Prostate gland (tissue), 2 donors: Measurements from ENCODE around the gene LGI4. TPM values are rescaled to one million over a fixed set of nuclear protein-coding genes. Genes with fewer than 3 reads are reported as not detected.

Source experiments
- DNase-seq: peaks from one replicate; pipeline ENCODE4 v3.0.0-alpha.2; 2019; ENCODE audit warnings: low spot score
- H3K27ac ChIP-seq, 2 donors: fragments of 200-600 bp; sonication (generic); 2 replicates each; pipeline ENCODE4 v1.5.1; 2017 to 2019
- H3K27me3 ChIP-seq: fragments of 200-600 bp; sonication (generic); replicated peaks from 2 replicates; pipeline ENCODE4 v1.5.1; 2019; ENCODE audit not compliant: insufficient read depth
- H3K36me3 ChIP-seq, 2 donors: fragments of 200-600 bp; sonication (generic); 1 replicate in 1 of 2; 2 replicates in 1 of 2; pipeline versions ENCODE4 v1.5.1 to v1.8.1; 2017 to 2019
- H3K4me1 ChIP-seq: fragments of 200-600 bp; sonication (generic); replicated peaks from 2 replicates; pipeline ENCODE4 v1.5.1; 2019
- H3K4me3 ChIP-seq, 2 donors: fragments of 200-600 bp; sonication (generic); 2 replicates each; pipeline ENCODE4 v1.5.1; 2017 to 2019
- H3K9me3 ChIP-seq: fragments of 200-600 bp; sonication (generic); 2 replicates; pipeline ENCODE4 v1.5.1; 2017
- POLR2A ChIP-seq: fragments of 450-650 bp; IDR thresholded peaks from one replicate; pipeline ENCODE4 v1.6.1; 2016; ENCODE audit warnings: antibody characterized with exemption, mild to moderate bottlenecking
- POLR2AphosphoS5 ChIP-seq: sonication (generic); formaldehyde crosslinking; IDR thresholded peaks from one replicate; pipeline ENCODE4 v1.6.1; 2017; ENCODE audit warnings: antibody characterized with exemption
- WGBS: methylation state at CpG from one replicate; pipeline ENCODE4 v1.1.5; 2018; 5-methylcytosine and 5-hydroxymethylcytosine counted together
- intact Hi-C: fragments of 100-400 bp; cut with DNase I; formaldehyde crosslinking; loops from one replicate; pipeline ENCODE4 v1.14.2; 2022
- total RNA-seq, 2 donors: library from RNA; depleted of rRNA; stranded (reverse); fragments of >200 nt; gene quantifications; one replicate each; pipeline ENCODE4 v1.1.0, GENCODE V29; 2016
- TF ChIP-seq, protein P1 (sequence below), 4 experiments: fragments of 200-600 bp in 2 of 4; fragments of 450-650 bp in 2 of 4; sonication (generic) in 2 of 4; IDR thresholded peaks; 1 replicate in 3 of 4; 2 replicates in 1 of 4; pipeline ENCODE4 v1.5.1; 2016 to 2019; ENCODE audit warnings: antibody characterized with exemption in 4 of 4, mild to moderate bottlenecking in 2 of 4, moderate library complexity in 2 of 4

LGI4 gene
- total RNA-seq, 2 donors from 2014 or later = 9.1 to 16.3 TPM

DNA sequence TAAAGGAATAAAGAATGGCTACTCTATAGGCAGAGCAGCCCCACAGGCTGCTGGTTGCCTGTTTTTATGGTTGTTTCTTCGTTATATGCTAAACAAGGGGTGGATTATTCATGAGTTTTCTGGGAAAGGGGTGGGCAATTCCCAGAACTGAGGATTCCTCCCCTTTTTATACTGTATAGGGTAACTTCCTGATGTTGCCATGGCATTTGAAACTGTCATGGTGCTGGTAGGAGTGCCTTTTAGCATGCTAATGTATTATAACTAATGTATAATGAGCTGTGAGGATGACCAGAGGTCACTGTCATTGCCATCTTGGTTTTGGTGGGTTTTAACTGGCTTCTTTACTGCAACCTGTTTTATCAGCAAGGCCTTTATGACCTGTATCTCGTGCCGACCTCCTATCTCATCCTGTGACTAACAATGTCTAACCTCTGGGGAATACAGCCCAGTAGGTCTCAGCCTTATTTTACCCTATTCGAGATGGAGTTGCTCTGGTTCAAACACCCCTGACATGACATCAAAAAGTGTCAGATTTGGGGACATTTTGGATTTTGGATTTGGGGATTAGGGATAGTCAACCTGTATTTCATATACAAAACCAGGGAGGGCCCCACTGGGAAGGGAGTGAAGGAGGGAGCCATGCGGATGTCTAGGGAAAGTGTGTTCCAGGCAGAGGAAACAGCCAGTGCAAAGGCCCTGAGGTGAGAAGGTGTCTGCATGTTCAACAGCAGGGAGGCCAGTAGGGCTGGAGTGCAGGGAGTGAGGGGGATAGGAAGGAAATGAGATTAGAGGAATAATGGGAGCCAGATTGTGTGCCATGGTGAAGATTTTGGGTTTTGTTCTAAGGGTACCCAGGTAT is 30.6 kb upstream of the LGI4 start:
- no peak for TF ChIP-seq POLR2A
- TF ChIP-seq, protein P1, sequence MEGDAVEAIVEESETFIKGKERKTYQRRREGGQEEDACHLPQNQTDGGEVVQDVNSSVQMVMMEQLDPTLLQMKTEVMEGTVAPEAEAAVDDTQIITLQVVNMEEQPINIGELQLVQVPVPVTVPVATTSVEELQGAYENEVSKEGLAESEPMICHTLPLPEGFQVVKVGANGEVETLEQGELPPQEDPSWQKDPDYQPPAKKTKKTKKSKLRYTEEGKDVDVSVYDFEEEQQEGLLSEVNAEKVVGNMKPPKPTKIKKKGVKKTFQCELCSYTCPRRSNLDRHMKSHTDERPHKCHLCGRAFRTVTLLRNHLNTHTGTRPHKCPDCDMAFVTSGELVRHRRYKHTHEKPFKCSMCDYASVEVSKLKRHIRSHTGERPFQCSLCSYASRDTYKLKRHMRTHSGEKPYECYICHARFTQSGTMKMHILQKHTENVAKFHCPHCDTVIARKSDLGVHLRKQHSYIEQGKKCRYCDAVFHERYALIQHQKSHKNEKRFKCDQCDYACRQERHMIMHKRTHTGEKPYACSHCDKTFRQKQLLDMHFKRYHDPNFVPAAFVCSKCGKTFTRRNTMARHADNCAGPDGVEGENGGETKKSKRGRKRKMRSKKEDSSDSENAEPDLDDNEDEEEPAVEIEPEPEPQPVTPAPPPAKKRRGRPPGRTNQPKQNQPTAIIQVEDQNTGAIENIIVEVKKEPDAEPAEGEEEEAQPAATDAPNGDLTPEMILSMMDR (IDR thresholded peaks at IDR 0.05) = no peak
- no peak for TF ChIP-seq POLR2AphosphoS5
- H3K4me3 ChIP-seq = no peak overlapping the region
- no peaks in the 10 kb centered on the region for H3K27me3 ChIP-seq
- no peaks in the 10 kb centered on the region for H3K36me3 ChIP-seq
- no peaks in the 10 kb centered on the region for H3K4me1 ChIP-seq
- H3K27ac ChIP-seq = no peak overlapping the region
- 77% methylated on average over 5 of the region's 5 CpGs for WGBS
- intact Hi-C loops = no loop called here
- no peak for DNase-seq
- H3K9me3 ChIP-seq = no peaks in the 10 kb centered on the region

DNA sequence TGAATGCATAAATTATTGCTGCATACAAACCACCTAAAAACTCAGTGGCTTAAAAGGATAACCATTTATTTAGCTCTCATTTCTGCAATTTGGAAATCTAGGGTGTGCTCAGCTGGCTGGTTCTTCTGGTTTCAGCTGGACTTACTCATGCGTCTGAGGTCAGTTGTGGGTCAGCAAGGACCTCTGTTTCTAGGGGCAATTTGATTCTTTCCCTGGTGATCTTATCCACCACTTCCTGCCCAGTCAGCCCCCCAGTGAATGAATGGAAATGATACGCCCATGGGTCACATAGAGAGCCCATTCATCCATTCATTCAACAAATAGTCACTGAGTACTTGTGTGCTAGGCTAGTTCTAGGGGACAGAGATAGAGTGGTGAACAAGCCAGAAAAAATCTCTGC is 29.6 kb upstream of the LGI4 start:
- TF ChIP-seq, protein P1 (IDR thresholded peaks at IDR 0.05) = no peak
- TF ChIP-seq POLR2AphosphoS5 (no peak), POLR2A (no peak)
- Histone ChIP-seq H3K9me3 (no peaks in the 10 kb centered on the region), H3K36me3 (no peaks in the 10 kb centered on the region), H3K27ac (no peak overlapping the region), H3K4me1 (no peaks in the 10 kb centered on the region), H3K4me3 (no peak overlapping the region), H3K27me3 (no peaks in the 10 kb centered on the region)
- DNase-seq = no peak
- intact Hi-C loops = no loop called here
- WGBS = 87% methylated on average over 2 of the region's 2 CpGs

DNA sequence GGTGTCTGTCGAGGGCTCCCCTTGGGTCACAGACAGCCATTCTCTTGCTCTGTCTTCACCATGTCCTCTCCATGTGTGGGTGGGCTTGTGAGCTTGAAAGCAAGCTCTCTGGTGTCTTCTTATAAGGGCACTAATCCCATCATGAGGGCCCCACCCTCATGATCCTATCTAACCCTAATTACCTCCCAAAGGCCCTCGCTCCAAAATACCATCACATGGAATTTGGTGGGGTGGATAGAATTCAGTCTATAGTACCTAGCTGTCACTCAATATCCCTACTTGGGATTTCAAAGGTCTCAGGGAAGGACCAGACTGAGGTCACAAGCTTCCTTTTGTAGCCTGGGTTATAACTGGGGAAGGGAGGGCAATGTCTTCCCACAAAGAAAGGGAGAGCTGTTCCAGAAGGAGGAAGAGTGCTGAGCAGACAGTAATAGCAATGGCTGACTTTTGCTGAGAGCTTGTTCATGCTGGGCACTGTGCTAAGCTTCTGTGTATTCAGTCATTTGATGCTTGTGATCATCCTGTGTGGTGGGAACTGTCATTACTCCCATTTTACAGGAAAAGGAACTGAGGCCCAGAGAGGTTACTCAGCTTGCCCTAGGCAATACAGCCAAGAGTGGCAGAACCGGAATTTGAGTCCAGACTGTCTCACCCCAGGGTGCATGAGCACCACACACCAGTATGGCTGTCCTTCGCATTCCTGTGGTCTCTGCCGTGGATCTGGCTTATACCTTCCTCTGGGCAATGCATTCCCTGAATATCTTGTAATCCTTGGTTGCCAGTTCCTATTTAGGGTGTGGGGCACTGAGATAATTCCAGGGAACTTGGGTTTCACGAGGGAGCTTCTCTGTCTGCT is 27.8 kb upstream of the LGI4 start:
- Histone ChIP-seq H3K4me1 (no peaks in the 10 kb centered on the region), H3K36me3 (no peaks in the 10 kb centered on the region), H3K9me3 (no peaks in the 10 kb centered on the region), H3K27me3 (no peaks in the 10 kb centered on the region), H3K27ac (no peak overlapping the region), H3K4me3 (no peak overlapping the region)
- no peak for DNase-seq
- WGBS = 85% methylated on average over 6 of the region's 6 CpGs
- TF ChIP-seq, protein P1 (IDR thresholded peaks at IDR 0.05) = no peak
- TF ChIP-seq POLR2A (no peak), POLR2AphosphoS5 (no peak)
- intact Hi-C loops = no loop called here

DNA sequence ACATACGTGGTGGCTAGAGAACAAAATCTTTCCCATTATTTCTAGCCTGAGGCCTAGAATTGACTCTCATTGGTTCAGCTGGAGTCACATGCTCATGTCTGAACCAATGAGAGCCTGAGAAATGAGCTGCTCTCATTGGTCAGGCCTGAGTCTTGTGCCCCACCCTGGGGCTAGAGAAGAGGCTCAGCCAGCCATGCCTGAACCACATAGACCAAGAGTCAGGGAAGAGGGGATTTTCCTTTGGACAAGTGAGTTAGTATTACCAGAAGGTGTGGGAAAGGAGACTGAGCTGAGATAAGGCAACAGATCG is 26.5 kb upstream of the LGI4 start:
- Histone ChIP-seq H3K27me3 (no peaks in the 10 kb centered on the region), H3K27ac (no peak overlapping the region), H3K4me1 (no peaks in the 10 kb centered on the region), H3K4me3 (no peak overlapping the region), H3K36me3 (no peaks in the 10 kb centered on the region), H3K9me3 (no peaks in the 10 kb centered on the region)
- no peak for DNase-seq
- intact Hi-C loops = no loop called here
- TF ChIP-seq POLR2A (no peak), POLR2AphosphoS5 (no peak)
- TF ChIP-seq, protein P1 (IDR thresholded peaks at IDR 0.05) = no peak
- WGBS = 69% methylated on average over 2 of the region's 2 CpGs
